Peyer's patch (tissue), 4 donors: ENCODE results near the gene SETD2.
"Not testable (repeated sequence)": the region's sequence is repeated elsewhere in the genome, so short reads cannot be mapped to it uniquely, and the experiment has no call there.

Source experiments
- CTCF ChIP-seq, 6 experiments: fragments of 450-650 bp in 4 of 6; fragments of 200-600 bp in 2 of 6; sonication (generic) in 1 of 6; IDR thresholded peaks; one replicate each; pipeline ENCODE4 v1.5.1; 2017 to 2019; ENCODE audit warnings: antibody characterized with exemption in 6 of 6, mild to moderate bottlenecking in 3 of 6, moderate library complexity in 1 of 6
- POLR2A ChIP-seq, 2 donors: fragments of 450-650 bp; IDR thresholded peaks; one replicate each; pipeline ENCODE4 v1.5.1; 2017; ENCODE audit warnings: antibody characterized with exemption in 2 of 2, mild to moderate bottlenecking in 2 of 2, moderate library complexity in 2 of 2

GRCh38 chr3:47119387-47119786 lies 44.5 kb downstream of the SETD2 start:
- not testable (repeated sequence) for TF ChIP-seq CTCF, POLR2A (IDR thresholded peaks at IDR 0.05)
